Bone marrow (tissue), 2 donors: Measurements from ENCODE around the gene PSEN1.

Experiments used
- DNase-seq, 2 donors: peaks; one replicate each; lab custom pipeline; 2025; lab: John Stamatoyannopoulos, UW

PSEN1 gene

GRCh38 chr14:73253721-73254120 lies 117.4 kb downstream of the PSEN1 start:
- no peak for DNase-seq

GRCh38 chr14:73254247-73255004 lies 118.1 kb downstream of the PSEN1 start:
- DNase-seq: no peak

GRCh38 chr14:73255005-73255400 lies 118.7 kb downstream of the PSEN1 start:
- DNase-seq: no peak

GRCh38 chr14:73255693-73256225 lies 119.5 kb downstream of the PSEN1 start:
- no peak for DNase-seq

GRCh38 chr14:73258076-73258475 lies 121.8 kb downstream of the PSEN1 start:
- no peak for DNase-seq

- DNase-seq: no peak
These were observed 122.7 kb downstream of the PSEN1 start for GRCh38 chr14:73258845-73259611.

GRCh38 chr14:73259837-73260236 lies 123.5 kb downstream of the PSEN1 start:
- DNase-seq: no peak

- no peak for DNase-seq
These were observed 124.3 kb downstream of the PSEN1 start for GRCh38 chr14:73260574-73260973.

- no peak for DNase-seq
These were observed 124.8 kb downstream of the PSEN1 start for GRCh38 chr14:73261075-73261474.

- no peak for DNase-seq
These were observed 125.5 kb downstream of the PSEN1 start for GRCh38 chr14:73261520-73262426.

GRCh38 chr14:73262427-73263183 lies 126.3 kb downstream of the PSEN1 start:
- DNase-seq: no peak

GRCh38 chr14:73263606-73264005 lies 127.3 kb downstream of the PSEN1 start:
- DNase-seq: no peak

GRCh38 chr14:73264080-73264884 lies 128.0 kb downstream of the PSEN1 start:
- DNase-seq: no peak

- no peak for DNase-seq
These were observed 128.8 kb downstream of the PSEN1 start for GRCh38 chr14:73264885-73265720.

- no peak for DNase-seq
These were observed 129.4 kb downstream of the PSEN1 start for GRCh38 chr14:73265721-73266046.

- DNase-seq: no peak
These were observed 130.0 kb downstream of the PSEN1 start for GRCh38 chr14:73266317-73266716.

GRCh38 chr14:73267474-73267873 lies 131.2 kb downstream of the PSEN1 start:
- no peak for DNase-seq

- DNase-seq: no peak
These were observed 133.6 kb downstream of the PSEN1 start for GRCh38 chr14:73269729-73270531.

GRCh38 chr14:73272393-73272792 lies 136.1 kb downstream of the PSEN1 start:
- no peak for DNase-seq
